WTC11 (cell line): ENCODE results near the gene SLC44A1.

Experiments used
- CTCF ChIP-seq: fragments of 200-600 bp; IDR thresholded peaks from 2 replicates; pipeline ENCODE4 v1.8.0; 2022; ENCODE audit warnings: antibody characterized with exemption
- ELF4 ChIP-seq: sonication (generic); formaldehyde crosslinking; IDR thresholded peaks from 2 replicates; pipeline ENCODE4 v1.8.1; 2022; ENCODE audit warnings: low read depth, mild to moderate bottlenecking, moderate library complexity, missing genetic modification reagents
- ESRRA ChIP-seq: sonication (generic); formaldehyde crosslinking; IDR thresholded peaks from 2 replicates; pipeline ENCODE4 v1.8.1; 2022; ENCODE audit warnings: mild to moderate bottlenecking, missing genetic modification reagents, borderline replicate concordance
- MAX ChIP-seq: sonication (generic); formaldehyde crosslinking; IDR thresholded peaks from 2 replicates; pipeline ENCODE4 v1.8.0; 2022; ENCODE audit warnings: mild to moderate bottlenecking, missing genetic modification reagents
- MXD4 ChIP-seq: fragments of 250-450 bp; sonication (Bioruptor Pico); IDR thresholded peaks from 2 replicates; pipeline ENCODE4 v1.8.0; 2021; ENCODE audit warnings: mild to moderate bottlenecking, moderate library complexity, borderline replicate concordance
- SOX15 ChIP-seq: fragments of 250-450 bp; sonication (Bioruptor Pico); IDR thresholded peaks from 2 replicates; pipeline ENCODE4 v1.9.0; 2021; ENCODE audit warnings: mild to moderate bottlenecking
- TCF7 ChIP-seq: sonication (generic); formaldehyde crosslinking; IDR thresholded peaks from 2 replicates; pipeline ENCODE4 v1.8.0; 2022; ENCODE audit warnings: mild to moderate bottlenecking, low read depth, missing genetic modification reagents, moderate library complexity
- TEAD4 ChIP-seq: sonication (generic); formaldehyde crosslinking; IDR thresholded peaks from 2 replicates; pipeline ENCODE4 v1.8.0; 2022; ENCODE audit warnings: mild to moderate bottlenecking, missing genetic modification reagents
- ZNF138 ChIP-seq: sonication (generic); formaldehyde crosslinking; conservative IDR thresholded peaks from 2 replicates; pipeline ENCODE4 v1.8.1; 2022; ENCODE audit warnings: mild to moderate bottlenecking, moderate library complexity, missing genetic modification reagents
- ZNF263 ChIP-seq: sonication (generic); formaldehyde crosslinking; IDR thresholded peaks from 2 replicates; pipeline ENCODE4 v1.8.1; 2022; ENCODE audit warnings: low read depth, mild to moderate bottlenecking, moderate library complexity, missing genetic modification reagents
- TF ChIP-seq, protein P1 (sequence below): sonication (generic); formaldehyde crosslinking; IDR thresholded peaks from 2 replicates; pipeline ENCODE4 v1.8.1; 2022; ENCODE audit warnings: low read depth, mild to moderate bottlenecking, moderate library complexity, missing genetic modification reagents, borderline replicate concordance
- TF ChIP-seq, protein P2 (sequence below): fragments of 250-450 bp; sonication (Bioruptor Pico); IDR thresholded peaks from 2 replicates; pipeline ENCODE4 v1.9.0; 2021; ENCODE audit warnings: mild to moderate bottlenecking
- TF ChIP-seq, protein P3 (sequence below): sonication (generic); formaldehyde crosslinking; IDR thresholded peaks from 2 replicates; pipeline ENCODE4 v1.8.0; 2022; ENCODE audit warnings: mild to moderate bottlenecking, missing genetic modification reagents

- TF ChIP-seq CTCF: no peak
- no peak for TF ChIP-seq TEAD4
- no peak for TF ChIP-seq SOX15 (CRISPR knock-in tag)
- no peak for TF ChIP-seq ZNF263 (CRISPR knock-in tag)
- TF ChIP-seq TCF7 (CRISPR knock-in tag): no peak
- TF ChIP-seq, protein P1, sequence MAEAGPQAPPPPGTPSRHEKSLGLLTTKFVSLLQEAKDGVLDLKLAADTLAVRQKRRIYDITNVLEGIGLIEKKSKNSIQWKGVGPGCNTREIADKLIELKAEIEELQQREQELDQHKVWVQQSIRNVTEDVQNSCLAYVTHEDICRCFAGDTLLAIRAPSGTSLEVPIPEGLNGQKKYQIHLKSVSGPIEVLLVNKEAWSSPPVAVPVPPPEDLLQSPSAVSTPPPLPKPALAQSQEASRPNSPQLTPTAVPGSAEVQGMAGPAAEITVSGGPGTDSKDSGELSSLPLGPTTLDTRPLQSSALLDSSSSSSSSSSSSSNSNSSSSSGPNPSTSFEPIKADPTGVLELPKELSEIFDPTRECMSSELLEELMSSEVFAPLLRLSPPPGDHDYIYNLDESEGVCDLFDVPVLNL: no peak
- TF ChIP-seq MAX: no peak
- TF ChIP-seq, protein P2, sequence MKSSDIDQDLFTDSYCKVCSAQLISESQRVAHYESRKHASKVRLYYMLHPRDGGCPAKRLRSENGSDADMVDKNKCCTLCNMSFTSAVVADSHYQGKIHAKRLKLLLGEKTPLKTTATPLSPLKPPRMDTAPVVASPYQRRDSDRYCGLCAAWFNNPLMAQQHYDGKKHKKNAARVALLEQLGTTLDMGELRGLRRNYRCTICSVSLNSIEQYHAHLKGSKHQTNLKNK (CRISPR knock-in tag): no peak
- TF ChIP-seq ESRRA (CRISPR knock-in tag): no peak
- TF ChIP-seq MXD4 (CRISPR knock-in tag): no peak
- TF ChIP-seq ZNF138 (CRISPR knock-in tag): no peak
- TF ChIP-seq, protein P3, sequence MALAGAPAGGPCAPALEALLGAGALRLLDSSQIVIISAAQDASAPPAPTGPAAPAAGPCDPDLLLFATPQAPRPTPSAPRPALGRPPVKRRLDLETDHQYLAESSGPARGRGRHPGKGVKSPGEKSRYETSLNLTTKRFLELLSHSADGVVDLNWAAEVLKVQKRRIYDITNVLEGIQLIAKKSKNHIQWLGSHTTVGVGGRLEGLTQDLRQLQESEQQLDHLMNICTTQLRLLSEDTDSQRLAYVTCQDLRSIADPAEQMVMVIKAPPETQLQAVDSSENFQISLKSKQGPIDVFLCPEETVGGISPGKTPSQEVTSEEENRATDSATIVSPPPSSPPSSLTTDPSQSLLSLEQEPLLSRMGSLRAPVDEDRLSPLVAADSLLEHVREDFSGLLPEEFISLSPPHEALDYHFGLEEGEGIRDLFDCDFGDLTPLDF: no peak
- TF ChIP-seq ELF4 (CRISPR knock-in tag): no peak
Observed at GRCh38 chr9:105457560-105458294, 213.3 kb downstream of the SLC44A1 start.
